Fibroblast of gingiva (primary cell): ENCODE measurements around the gene IKZF2.

Experiments
- DNase-seq: peaks from one replicate; pipeline ENCODE4 v3.0.0-alpha.2; 2011; ENCODE audit warnings: low read depth

The IKZF2 gene

DNA sequence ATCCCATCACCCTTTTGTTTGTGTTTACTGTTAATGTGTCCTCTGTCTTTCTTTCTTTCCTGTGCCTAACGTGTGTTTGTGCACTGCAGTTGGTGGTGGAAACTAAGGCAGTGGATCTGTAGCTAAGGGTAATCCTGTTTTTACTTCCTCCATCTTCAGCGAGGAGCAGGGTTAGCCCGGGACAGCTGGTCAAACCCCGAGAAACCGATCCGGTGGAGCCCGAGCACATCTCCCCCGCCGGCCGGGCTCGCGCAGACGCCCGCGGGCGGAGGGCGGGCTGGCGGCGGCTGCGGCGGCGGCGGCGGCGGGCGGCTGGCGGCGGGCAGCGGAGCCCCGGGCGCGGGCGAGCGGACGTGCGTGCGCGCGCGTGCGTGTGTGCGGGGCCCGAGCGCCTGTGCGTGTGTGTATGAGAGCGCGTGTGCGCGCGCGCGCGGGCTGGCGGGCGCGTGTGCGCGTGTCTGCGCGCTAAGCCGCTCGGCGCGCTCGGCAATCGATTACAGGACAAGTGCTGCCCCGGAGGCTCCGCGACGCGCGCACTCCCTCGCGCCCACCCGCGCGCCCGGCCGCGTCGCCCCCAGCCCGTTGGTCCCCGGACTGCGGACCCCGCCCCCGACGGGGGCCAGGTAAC is at the start of gene IKZF2:
Gene IKZF2 (minus strand): TSS at position 176 of the 628 bp plus-strand sequence. CDS start 2,983 bp downstream, outside the sequence.
- DNase-seq, result peak; percentile 97

GRCh38 chr2:213199871-213200270 is 48.5 kb upstream of the IKZF2 start:
- peak; percentile 54 for DNase-seq

DNA sequence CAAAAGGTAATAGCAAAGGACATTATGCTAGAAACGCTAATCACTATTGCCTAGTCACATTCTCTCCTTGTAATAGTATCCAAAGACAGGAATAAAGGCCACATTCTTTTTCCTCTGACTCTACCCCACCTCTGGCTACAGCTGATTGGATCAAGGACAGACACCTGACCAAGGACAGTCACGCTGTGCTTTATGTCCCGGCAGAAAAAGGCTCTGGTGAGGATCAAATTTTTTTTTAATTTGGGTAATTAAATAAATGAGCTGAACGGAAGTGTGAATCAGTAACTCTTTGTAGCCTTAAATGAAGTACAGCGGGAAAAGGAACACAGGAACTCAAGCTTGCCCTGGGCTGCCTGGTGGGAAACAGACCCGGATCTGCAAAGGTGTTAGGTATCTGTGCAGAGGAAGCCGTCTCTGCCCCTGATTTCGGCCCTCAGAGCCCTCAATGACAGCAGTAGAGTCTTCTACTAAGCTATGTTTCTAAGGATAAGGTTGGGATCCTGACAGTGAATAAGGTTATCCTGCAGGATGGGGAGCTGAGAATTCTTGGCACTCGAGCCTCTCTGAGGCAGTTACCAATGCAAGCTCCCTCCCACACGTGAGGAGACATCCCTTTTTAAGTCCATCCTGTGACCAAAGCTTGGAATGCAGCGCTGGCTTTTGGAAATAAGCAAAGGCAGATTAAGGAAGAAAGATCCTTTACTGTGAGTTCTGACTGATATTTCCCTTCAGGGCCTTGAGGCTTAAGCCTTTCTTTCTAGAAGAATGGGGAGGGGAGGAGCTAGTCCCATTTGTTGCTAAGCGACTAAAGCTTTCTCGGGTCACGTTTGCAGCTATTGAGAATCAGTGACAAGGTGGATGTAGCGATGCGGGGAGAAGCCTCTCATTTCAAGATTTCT is 37.8 kb upstream of the IKZF2 start:
- DNase-seq, result peak; percentile 27

DNA sequence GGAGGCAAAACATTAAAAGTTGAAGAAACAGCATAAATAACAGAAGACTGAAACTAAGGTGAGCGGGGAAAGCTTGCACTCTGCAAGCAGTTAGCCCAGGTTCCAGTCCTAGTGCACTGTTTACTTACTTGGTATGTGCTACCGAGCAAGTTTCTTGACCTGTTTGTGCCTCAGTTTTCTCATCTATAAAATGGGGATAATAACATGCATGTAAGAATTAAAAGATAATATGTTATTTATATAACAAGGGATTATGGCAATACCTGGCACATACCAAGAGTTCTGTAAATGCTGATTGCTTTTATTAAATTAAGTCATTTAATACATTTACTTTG is 37.1 kb upstream of the IKZF2 start:
- no peak for DNase-seq

DNA sequence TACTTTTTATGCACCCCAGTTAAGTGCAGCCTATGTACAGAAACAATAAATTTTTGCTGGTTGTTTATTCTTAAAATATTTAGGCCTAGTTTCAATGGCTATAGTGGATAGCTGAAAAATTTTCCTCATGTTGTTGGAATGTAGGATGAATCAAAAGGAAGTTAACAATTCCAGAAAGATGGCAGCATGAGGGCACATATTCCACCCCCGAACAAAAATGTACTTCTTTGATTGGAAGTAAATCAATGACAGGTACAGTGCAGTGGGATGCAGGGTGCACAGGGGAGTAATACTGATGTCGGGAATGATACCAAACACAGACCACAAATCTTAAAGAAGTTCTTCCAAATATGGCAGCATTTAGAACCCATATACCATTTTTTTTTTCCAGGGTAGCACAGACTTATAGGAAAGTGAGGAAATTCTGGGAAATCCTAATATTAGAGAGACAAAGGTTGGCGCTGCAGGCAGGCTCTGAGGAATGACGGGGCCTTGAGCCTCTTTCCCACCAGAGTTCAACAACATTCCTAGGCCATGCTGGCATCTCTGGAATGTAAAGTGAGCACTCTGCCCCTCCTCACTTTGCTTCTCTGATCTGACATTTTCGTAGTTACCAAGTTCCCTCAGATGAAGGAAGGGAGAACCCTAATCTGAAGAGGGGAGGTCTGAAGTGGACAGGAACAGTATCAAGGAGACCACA is 36.6 kb upstream of the IKZF2 start:
- peak; percentile 49 for DNase-seq

DNA sequence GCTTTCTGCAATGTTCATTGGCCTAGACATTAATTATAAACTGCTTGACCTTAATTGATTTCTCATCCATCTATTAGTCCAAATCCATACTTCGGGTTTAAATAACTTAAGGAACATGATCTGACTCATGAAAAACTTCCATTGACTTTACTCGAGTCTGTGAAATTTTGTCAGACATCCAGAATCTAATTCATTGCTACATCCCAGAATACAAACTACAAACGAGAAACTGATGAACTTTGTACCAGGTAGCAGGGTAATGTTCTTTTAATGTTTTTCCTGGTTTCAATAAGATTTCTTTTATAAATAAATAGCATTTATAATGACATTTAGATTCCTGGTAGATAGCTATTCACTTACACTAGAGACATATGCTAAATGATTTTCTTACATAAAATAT is 36.0 kb upstream of the IKZF2 start:
- no peak for DNase-seq

DNA sequence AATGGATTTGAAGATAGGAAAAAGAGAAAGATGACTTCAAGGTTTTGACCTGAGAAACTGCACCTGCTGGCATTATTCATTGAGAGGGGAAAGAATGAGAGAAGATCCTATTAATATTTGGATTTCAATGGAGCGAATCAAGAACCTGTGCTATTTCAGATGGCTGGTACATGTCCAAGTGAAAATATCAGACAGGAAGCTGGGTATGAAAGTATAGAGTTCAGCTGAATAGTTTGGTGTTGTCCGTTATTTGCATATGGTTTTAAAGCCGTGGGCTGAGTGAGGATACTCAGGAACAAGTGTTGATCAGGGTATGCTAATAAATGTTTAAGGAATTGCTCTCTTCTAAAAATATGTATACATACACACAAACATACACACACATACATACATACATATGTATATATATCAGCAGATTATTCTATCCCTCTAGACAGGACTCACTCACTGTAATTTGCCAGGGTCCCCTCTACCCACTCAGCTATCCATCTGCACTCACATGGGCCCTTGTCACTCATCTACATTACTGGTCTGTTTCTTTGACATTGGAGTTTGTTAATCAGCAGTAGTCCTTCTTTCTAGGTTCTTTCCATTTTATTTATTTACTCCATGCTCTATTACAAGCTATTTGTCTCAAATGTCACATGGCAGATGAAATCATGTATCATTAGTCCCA is 33.9 kb upstream of the IKZF2 start:
- no peak for DNase-seq

- no peak for DNase-seq
Observed at GRCh38 chr2:213181712-213182111, 30.3 kb upstream of the IKZF2 start.

DNA sequence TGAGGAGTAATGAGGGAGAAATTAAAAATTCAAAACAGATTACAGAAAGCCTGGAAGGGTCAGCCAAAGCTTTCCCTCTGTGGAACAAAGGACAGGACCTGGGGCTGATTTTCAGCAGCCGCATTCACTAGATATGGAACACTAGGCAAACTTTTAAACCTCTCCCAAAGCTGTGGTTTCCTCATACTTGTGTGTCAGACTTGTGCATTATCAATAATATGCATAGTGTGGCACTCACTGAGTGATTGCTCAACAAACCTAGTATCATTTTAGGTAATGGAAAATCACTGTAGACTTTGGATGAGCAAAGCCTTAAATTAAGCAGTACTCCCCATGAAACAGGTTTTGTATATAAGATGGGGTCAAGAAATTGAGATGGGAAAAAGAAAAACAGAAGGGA is 26.3 kb upstream of the IKZF2 start:
- no peak for DNase-seq

- DNase-seq, result no peak
Observed at GRCh38 chr2:213175673-213176247, 24.3 kb upstream of the IKZF2 start.

DNA sequence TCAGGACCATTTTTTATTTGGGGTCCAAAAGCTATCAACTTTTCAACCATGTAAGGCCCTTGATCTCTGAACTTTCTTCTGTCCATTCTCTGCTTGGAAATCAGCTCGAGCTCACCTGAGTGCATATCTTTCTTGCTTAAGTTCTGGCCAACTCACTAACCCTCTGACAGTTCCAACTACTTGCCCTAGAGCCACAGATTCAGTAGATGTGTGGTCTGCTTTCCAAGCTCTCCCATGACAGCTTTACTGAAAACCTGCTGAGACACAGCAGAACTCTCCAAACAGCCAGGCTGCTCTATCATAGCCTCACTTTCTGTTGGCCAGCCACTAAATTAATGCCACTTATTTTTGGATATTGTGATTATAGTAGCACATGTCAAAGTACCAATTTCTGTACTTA is 21.2 kb upstream of the IKZF2 start:
- no peak for DNase-seq

GRCh38 chr2:213171147-213171546 is 19.7 kb upstream of the IKZF2 start:
- DNase-seq, result no peak

DNA sequence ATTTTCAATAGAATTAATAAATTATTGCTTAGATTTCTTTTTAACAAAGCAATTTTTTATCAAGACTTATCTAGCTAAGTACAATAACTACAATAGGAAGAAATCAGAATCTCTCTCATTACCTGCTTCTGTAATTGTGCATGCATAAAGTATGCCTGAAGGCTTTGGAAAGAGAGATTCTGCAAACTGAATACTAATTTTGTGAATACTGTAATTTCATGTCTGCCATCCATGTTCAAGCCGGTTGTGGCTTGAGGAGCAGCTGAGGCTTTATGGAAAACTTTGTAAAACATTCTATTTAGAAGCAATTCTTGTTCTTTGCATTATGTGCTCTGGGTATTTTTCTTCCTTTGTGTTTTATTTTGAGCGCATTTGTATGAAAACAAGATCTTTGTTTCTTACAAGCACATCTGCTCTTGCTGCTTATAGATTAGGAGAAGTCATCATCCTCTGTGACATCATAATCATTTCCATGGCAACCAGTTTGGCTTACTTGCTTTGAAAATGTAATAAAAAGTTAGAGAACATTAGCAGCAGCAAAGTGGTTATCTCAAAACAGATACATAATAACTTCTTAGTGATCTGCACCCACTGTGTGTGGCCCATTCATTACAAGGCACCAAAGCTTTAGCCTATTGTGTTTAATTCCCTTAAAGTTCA is 16.0 kb upstream of the IKZF2 start:
- DNase-seq, result no peak

DNA sequence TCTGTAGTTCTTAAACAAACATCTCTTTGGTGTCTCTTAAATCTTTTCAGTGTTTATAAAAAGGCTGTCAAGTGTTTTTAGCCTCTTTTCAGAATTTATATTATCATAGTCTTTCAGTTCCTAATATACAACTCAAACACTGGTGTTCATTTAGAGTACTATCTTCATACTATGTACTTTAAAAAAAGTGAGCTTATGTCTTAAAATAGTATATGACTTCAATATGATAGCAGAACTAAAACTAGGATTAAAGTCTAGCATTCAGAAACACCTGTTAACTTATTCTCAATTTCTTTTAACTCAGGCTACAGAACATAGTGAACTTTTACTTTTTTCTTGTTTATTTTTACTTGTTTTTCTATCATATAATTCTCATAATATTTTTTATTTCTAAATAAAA is 14.7 kb upstream of the IKZF2 start:
- no peak for DNase-seq

DNA sequence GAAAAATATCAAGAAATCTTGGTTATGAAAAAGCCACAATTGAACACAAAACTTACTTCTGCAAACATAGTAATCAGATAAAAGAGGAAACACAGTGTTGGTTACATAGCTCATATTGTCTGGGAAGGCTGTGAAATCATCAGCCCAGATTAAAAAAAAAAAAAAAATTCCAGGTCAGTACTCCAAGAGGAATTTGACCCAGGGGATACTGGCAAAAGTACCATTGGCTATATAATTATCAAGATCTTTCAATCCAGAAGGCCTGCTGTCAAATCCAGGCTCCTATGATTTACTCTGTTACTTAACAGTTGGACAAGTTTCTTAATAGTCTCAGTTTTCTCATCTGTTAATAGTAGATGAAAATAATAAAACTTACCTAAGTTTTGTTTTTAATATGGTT is 12.9 kb upstream of the IKZF2 start:
- no peak for DNase-seq

- peak; percentile 7 for DNase-seq
Observed at GRCh38 chr2:213162516-213163118, 11.2 kb upstream of the IKZF2 start.

DNA sequence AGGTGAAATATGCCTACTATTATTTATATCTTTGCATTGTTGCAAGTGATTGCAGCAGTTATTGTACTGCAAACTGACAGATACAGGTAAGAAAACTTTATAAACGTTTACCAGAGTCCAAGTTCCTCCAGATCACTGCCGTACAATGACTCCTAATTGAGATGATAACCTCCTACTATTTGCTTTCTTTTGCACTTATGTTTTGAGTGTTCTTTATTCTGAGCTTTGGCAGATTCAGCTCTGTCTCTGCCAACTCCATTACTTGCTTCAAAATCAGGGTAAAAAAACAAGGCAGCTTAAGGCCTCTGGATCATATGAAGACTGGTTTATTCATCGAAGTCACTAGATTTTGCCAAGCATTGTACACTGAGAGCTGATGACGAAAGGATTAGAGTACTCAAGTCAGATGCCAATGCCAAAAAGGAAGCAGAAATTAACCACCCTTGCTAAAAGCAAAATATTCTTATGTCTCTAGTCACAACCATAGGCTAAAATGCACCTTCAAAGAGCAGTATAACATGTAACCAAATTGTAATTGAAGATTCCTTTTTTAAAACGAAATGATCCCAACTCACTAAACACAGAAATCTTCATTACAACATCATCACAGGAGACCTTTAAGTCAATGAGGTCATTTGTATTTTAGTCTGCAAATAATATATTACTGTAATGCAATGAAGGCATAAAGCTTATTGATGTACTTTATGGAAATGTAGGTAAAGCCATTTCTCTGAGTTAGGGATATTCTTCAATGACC is 10.5 kb upstream of the IKZF2 start:
- DNase-seq, result peak; percentile 66

DNA sequence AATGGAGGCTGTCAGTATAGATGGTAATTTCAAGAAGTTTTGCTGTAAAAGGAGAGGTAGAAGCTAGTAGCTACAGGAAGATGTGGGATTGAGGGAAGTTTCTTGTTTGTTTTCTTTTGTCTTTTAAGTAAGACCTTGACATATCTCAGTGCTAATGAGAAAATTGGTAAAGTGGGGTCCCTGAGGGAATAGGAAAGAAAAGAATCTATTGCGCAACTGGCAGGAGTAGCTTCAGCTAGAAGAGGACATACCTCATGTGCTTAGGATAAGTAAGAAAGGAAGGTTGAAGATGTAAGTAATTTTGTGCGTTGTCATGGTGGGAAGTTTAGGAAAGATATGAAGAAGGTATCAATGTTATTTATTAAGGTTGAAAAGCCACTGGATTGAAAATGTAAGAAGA is 8.4 kb upstream of the IKZF2 start:
- DNase-seq, result no peak

DNA sequence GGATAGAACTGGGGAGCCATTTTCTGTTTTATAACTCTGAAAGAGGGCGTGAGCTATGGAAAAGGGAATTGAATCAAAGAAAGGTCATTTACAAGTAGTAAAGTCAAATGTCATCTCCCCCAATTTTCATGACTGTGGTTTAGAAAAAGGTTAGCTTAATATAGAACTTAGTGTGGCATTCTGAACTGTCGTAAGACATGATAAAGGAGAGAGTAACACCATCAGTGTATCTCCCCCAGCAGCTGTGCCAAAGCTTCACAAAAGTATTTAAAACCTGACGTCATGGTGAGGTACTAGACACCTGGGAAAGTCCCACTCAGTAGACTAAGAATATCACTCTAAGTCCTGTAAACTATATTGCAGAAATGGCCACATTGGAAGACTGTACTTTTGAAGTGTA is 5.8 kb upstream of the IKZF2 start:
- DNase-seq, result no peak

GRCh38 chr2:213156717-213157116 is 5.3 kb upstream of the IKZF2 start:
- no peak for DNase-seq
